HCT116 (cell line): Measurements from ENCODE around the gene PFKP. TPM values are rescaled to one million over a fixed set of nuclear protein-coding genes. Genes with fewer than 3 reads are reported as not detected.

ENCODE experiments used
- ATAC-seq: fragments of 200-7000 bp; cut with Tn5 transposase; 2 replicates; pipeline ENCODE4 v1.9.1; 2020; ENCODE audit warnings: mild to moderate bottlenecking, moderate library complexity
- BruUV-seq: library from RNA; stranded (reverse); fragments of 400-500 nt; replicated peaks from 2 replicates; lab custom pipeline; 2021; lab: Mats Ljungman, UMichigan
- CTCF ChIA-PET: fragments of 300-600 bp; sonication (Branson Sonifier 250); formaldehyde crosslinking; loops from one replicate; lab custom pipeline; 2021; ENCODE audit warnings: antibody characterized with exemption; lab: Charles Lee
- POLR2A ChIA-PET: fragments of 300-600, 350-600 bp; sonication (Branson Sonifier 250); formaldehyde crosslinking; loops from one replicate; lab custom pipeline; 2021; ENCODE audit warnings: antibody characterized with exemption; lab: Charles Lee
- RAD21 ChIA-PET, 2 experiments: fragments of 300-600 bp; sonication (Branson Sonifier 250); formaldehyde crosslinking; loops; one replicate each; lab custom pipeline; 2023; ENCODE audit warnings: low total read pairs in 2 of 2; ENCODE audit not compliant: uncharacterized antibody in 2 of 2, unreplicated experiment in 2 of 2, low non-redundant PET in 1 of 2; lab: Charles Lee
- DNase-seq: peaks from one replicate; pipeline ENCODE4 v3.0.0-alpha.2; 2010; ENCODE audit warnings: low read depth, low spot score
- H2AFZ ChIP-seq: fragments of 200-600 bp; shearing (Covaris generic), sonication (generic); 2 replicates; pipeline ENCODE4 v1.6.1; 2017; ENCODE audit warnings: low read depth, mixed run types, mixed read lengths, antibody characterized with exemption, low read length; ENCODE audit not compliant: poor library complexity, severe bottlenecking
- H3K27ac ChIP-seq: 2 replicates; pipeline ENCODE4 v1.5.1; 2012; ENCODE audit warnings: low read depth, low read length
- H3K27me3 ChIP-seq: fragments of 200-600 bp; sonication (generic); 2 replicates; pipeline ENCODE4 v1.6.1; 2016; ENCODE audit warnings: mixed run types, low read length, mixed read lengths; ENCODE audit not compliant: insufficient read depth
- H3K36me3 ChIP-seq, 2 experiments: fragments of 200-500 bp in 1 of 2; fragments of 200-600 bp in 1 of 2; sonication (Bioruptor generic) in 1 of 2; sonication (generic) in 1 of 2; 2 replicates each; pipeline versions ENCODE4 v1.5.1 to v1.6.1; 2014 to 2016; ENCODE audit warnings: low read length in 2 of 2, inconsistent platforms in 1 of 2, mixed read lengths in 1 of 2, mixed run types in 1 of 2; ENCODE audit not compliant: insufficient read depth in 2 of 2, control insufficient read depth in 1 of 2
- H3K4me1 ChIP-seq, 2 experiments: fragments of 200-600 bp in 1 of 2; sonication (generic) in 1 of 2; 2 replicates each; pipeline versions ENCODE4 v1.5.1 to v1.6.1; 2012 to 2017; ENCODE audit warnings: low read length in 2 of 2, inconsistent platforms in 1 of 2, mild to moderate bottlenecking in 1 of 2, mixed read lengths in 1 of 2, mixed run types in 1 of 2, moderate library complexity in 1 of 2; ENCODE audit not compliant: insufficient read depth in 2 of 2, control insufficient read depth in 1 of 2
- H3K4me2 ChIP-seq: fragments of 200-600 bp; sonication (generic); 2 replicates; pipeline ENCODE4 v1.6.1; 2017; ENCODE audit warnings: mixed run types, low read length, mixed read lengths
- H3K4me3 ChIP-seq, 2 experiments: fragments of 200-600 bp in 1 of 2; sonication (generic) in 1 of 2; replicated peaks in 1 of 2; 2 replicates each; pipeline ENCODE4 v1.5.1; 2011 to 2016; ENCODE audit warnings: low read length in 2 of 2, control low read depth in 1 of 2, low read depth in 1 of 2, mild to moderate bottlenecking in 1 of 2, mixed read lengths in 1 of 2, mixed run types in 1 of 2
- H3K79me2 ChIP-seq: fragments of 200-600 bp; sonication (generic); 2 replicates; pipeline ENCODE4 v1.6.1; 2017; ENCODE audit warnings: mild to moderate bottlenecking, mixed run types, low read length, moderate library complexity, mixed read lengths; ENCODE audit not compliant: insufficient read depth
- H3K9ac ChIP-seq: fragments of 200-600 bp; sonication (generic); 2 replicates; pipeline ENCODE4 v1.6.1; 2016; ENCODE audit warnings: low read length, mixed read lengths
- H3K9me2 ChIP-seq: fragments of 200-600 bp; sonication (generic), shearing (Covaris generic); 2 replicates; pipeline ENCODE4 v1.6.1; 2017; ENCODE audit warnings: mixed run types, mild to moderate bottlenecking, moderate library complexity; ENCODE audit not compliant: insufficient read depth
- H3K9me3 ChIP-seq, 2 experiments: fragments of 200-500 bp in 1 of 2; fragments of 200-600 bp in 1 of 2; sonication (Bioruptor generic) in 1 of 2; sonication (generic) in 1 of 2; 2 replicates each; pipeline ENCODE4 v1.6.1; 2014 to 2017; ENCODE audit warnings: low read length in 2 of 2, mixed read lengths in 2 of 2, inconsistent platforms in 1 of 2, low read depth in 1 of 2, mild to moderate bottlenecking in 1 of 2, mixed run types in 1 of 2, moderate library complexity in 1 of 2; ENCODE audit not compliant: control insufficient read depth in 1 of 2, insufficient read depth in 1 of 2
- H4K20me1 ChIP-seq: fragments of 200-600 bp; sonication (generic), shearing (Covaris generic); 2 replicates; pipeline ENCODE4 v1.6.1; 2017; ENCODE audit warnings: mixed run types, mild to moderate bottlenecking, moderate library complexity; ENCODE audit not compliant: insufficient read depth
- ATF3 ChIP-seq: IDR thresholded peaks from 2 replicates; pipeline ENCODE4 v1.6.1; 2012
- CBX3 ChIP-seq: IDR thresholded peaks from 2 replicates; pipeline ENCODE4 v1.6.1; 2012; ENCODE audit warnings: low read depth
- CTCF ChIP-seq, 3 experiments: fragments of 200-600 bp in 1 of 3; sonication (generic) in 1 of 3; IDR thresholded peaks in 2 of 3; conservative IDR thresholded peaks in 1 of 3; 2 replicates each; pipeline ENCODE4 v1.5.1; 2012 to 2017; ENCODE audit warnings: low read depth in 2 of 3, low read length in 2 of 3, antibody characterized with exemption in 1 of 3, borderline replicate concordance in 1 of 3, control low read depth in 1 of 3, mild to moderate bottlenecking in 1 of 3, mixed read lengths in 1 of 3, mixed run types in 1 of 3, moderate library complexity in 1 of 3; ENCODE audit not compliant: insufficient read depth in 1 of 3
- ELF1 ChIP-seq: IDR thresholded peaks from 2 replicates; pipeline ENCODE4 v1.6.1; 2012; ENCODE audit warnings: low read depth, borderline replicate concordance
- EZH2 ChIP-seq: fragments of 200-600 bp; sonication (generic); IDR thresholded peaks from 2 replicates; pipeline ENCODE4 v1.6.1; 2017; ENCODE audit warnings: antibody characterized with exemption, mixed run types
- FOSL1 ChIP-seq: IDR thresholded peaks from 2 replicates; pipeline ENCODE4 v1.6.1; 2012; ENCODE audit warnings: low read depth
- JUND ChIP-seq: IDR thresholded peaks from 2 replicates; pipeline ENCODE4 v1.6.1; 2012
- MAX ChIP-seq: IDR thresholded peaks from 2 replicates; pipeline ENCODE4 v1.6.1; 2012
- POLR2AphosphoS5 ChIP-seq: IDR thresholded peaks from 2 replicates; pipeline ENCODE4 v1.6.1; 2011; ENCODE audit warnings: mild to moderate bottlenecking, low read depth, low read length, moderate library complexity
- RAD21 ChIP-seq: IDR thresholded peaks from 2 replicates; pipeline ENCODE4 v1.6.1; 2012; ENCODE audit warnings: low read depth, mild to moderate bottlenecking
- REST ChIP-seq: IDR thresholded peaks from 2 replicates; pipeline ENCODE4 v1.6.1; 2012; ENCODE audit warnings: low read depth
- SIN3A ChIP-seq: IDR thresholded peaks from 2 replicates; pipeline ENCODE4 v1.6.1; 2012; ENCODE audit warnings: low read depth
- SRF ChIP-seq: IDR thresholded peaks from 2 replicates; pipeline ENCODE4 v1.6.1; 2012; ENCODE audit warnings: low read depth
- TCF7L2 ChIP-seq: IDR thresholded peaks from 2 replicates; pipeline ENCODE4 v1.7.0; 2011; ENCODE audit warnings: borderline replicate concordance, inconsistent platforms; ENCODE audit not compliant: insufficient read depth, insufficient read length; ENCODE audit errors: extremely low read depth
- YY1 ChIP-seq: IDR thresholded peaks from 2 replicates; pipeline ENCODE4 v1.6.1; 2011; ENCODE audit warnings: low read length, low read depth, moderate library complexity, mild to moderate bottlenecking; ENCODE audit not compliant: insufficient replicate concordance; ENCODE audit errors: extremely low read depth
- ZFX ChIP-seq: fragments of 450-650 bp; IDR thresholded peaks from 2 replicates; pipeline ENCODE4 v1.6.1; 2017
- intact Hi-C: fragments of 100-400 bp; cut with micrococcal nuclease; formaldehyde crosslinking; loops from 2 replicates; pipeline ENCODE4 v1.10.0; 2022
- total RNA-seq: library from RNA; stranded (reverse); gene quantifications from one replicate; pipeline ENCODE4 v1.2.1, GENCODE V29; 2021; ENCODE audit not compliant: unreplicated experiment

PFKP gene
- total RNA-seq, 1 experiment from 2014 or later, result 237 TPM

GRCh38 chr10:3097160-3097559 lies 29.8 kb downstream of the PFKP start:
- ChIA-PET RAD21 (no interaction called here), CTCF (no interaction called here), POLR2A (no interaction called here)
- intact Hi-C loops, result loop anchor here (10.0 kb wide), 1 partner anchor 668 kb away; no protein-coding TSS in a partner anchor
- Histone ChIP-seq H3K4me3 (no peak overlapping the region), H4K20me1 (no peaks in the 10 kb centered on the region), H3K4me1 (peaks cover 45 to 54% of the 10 kb centered on the region in 2 experiments), H3K27me3 (no peaks in the 10 kb centered on the region), H3K9ac (no peak overlapping the region), H3K27ac (no peak overlapping the region; the same call in 1 of the 2 replicates), H2AFZ (no peak overlapping the region), H3K9me3 (no peaks in the 10 kb centered on the region), H3K9me2 (no peaks in the 10 kb centered on the region), H3K36me3 (peaks cover 18 to 36% of the 10 kb centered on the region in 2 experiments; a peak in 3 of 4 replicates), H3K79me2 (peaks cover 87% of the 10 kb centered on the region), H3K4me2 (no peak overlapping the region)
- BruUV-seq, result no TSS peak
- no peak for ATAC-seq
- DNase-seq, result no peak
- TF ChIP-seq TCF7L2 (no peak), RAD21 (no peak), YY1 (no peak)

GRCh38 chr10:3098689-3099088 lies 31.3 kb downstream of the PFKP start:
- Histone ChIP-seq H3K4me1 (peaks cover 33 to 39% of the 10 kb centered on the region in 2 experiments), H3K9me3 (no peaks in the 10 kb centered on the region), H3K27me3 (no peaks in the 10 kb centered on the region), H3K9ac (no peak overlapping the region), H3K9me2 (no peaks in the 10 kb centered on the region), H3K36me3 (peaks cover 29 to 46% of the 10 kb centered on the region in 2 experiments), H3K27ac (no peak overlapping the region), H2AFZ (no peak overlapping the region), H4K20me1 (no peaks in the 10 kb centered on the region), H3K4me3 (no peak overlapping the region), H3K79me2 (peaks cover 83% of the 10 kb centered on the region), H3K4me2 (no peak overlapping the region)
- BruUV-seq, result no TSS peak
- ChIA-PET RAD21 (no interaction called here), POLR2A (no interaction called here), CTCF (no interaction called here)
- no peak for ATAC-seq
- intact Hi-C loops, result loop anchor here (10.0 kb wide), 1 partner anchor 666 kb away; no protein-coding TSS in a partner anchor
- DNase-seq, result no peak
- no peak for TF ChIP-seq POLR2AphosphoS5
- no peak for TF ChIP-seq REST
- TF ChIP-seq FOSL1, result no peak
- no peak for TF ChIP-seq SRF
- no peak for TF ChIP-seq ZFX
- TF ChIP-seq MAX, result no peak
- no peak for TF ChIP-seq TCF7L2
- no peak for TF ChIP-seq EZH2
- TF ChIP-seq ATF3, result no peak
- TF ChIP-seq CBX3, result no peak
- TF ChIP-seq SIN3A, result no peak
- no peak for TF ChIP-seq ELF1
- TF ChIP-seq JUND, result no peak
- no peak for TF ChIP-seq CTCF (IDR thresholded peaks at IDR 0.05 in 2 of 3, conservative IDR thresholded peaks at IDR 0.05 in 1 of 3; ENCODE audit: borderline replicate concordance in 1 of 3, insufficient read depth in 1 of 3, low read depth in 2 of 3, low read length in 2 of 3)
